PFSK-1 (cell line): ENCODE measurements around the gene CCDC184.

Experiments
- FOXP2 ChIP-seq: optimal IDR thresholded peaks from 2 replicates; pipeline ENCODE3; 2011; ENCODE audit warnings: borderline replicate concordance, control low read depth, inconsistent platforms; ENCODE audit not compliant: insufficient read depth; ENCODE audit errors: extremely low read length, extremely low read depth
- POLR2AphosphoS5 ChIP-seq: IDR thresholded peaks from 2 replicates; pipeline ENCODE4 v1.6.1; 2012; ENCODE audit warnings: low read depth, mild to moderate bottlenecking, control low read depth, low read length, moderate library complexity
- SIN3A ChIP-seq: IDR thresholded peaks from 2 replicates; pipeline ENCODE4 v1.6.1; 2012; ENCODE audit warnings: mild to moderate bottlenecking, low read length, moderate library complexity, borderline replicate concordance; ENCODE audit not compliant: insufficient read depth
- TAF1 ChIP-seq: IDR thresholded peaks from 2 replicates; pipeline ENCODE4 v1.6.1; 2012; ENCODE audit warnings: low read length, control low read depth, borderline replicate concordance; ENCODE audit not compliant: insufficient read depth
- TF ChIP-seq, protein P1 (sequence below), 2 experiments: IDR thresholded peaks; 2 replicates each; pipeline versions ENCODE4 v1.6.1 to v1.8.0; 2011 to 2012; ENCODE audit warnings: low read depth in 2 of 2, low read length in 2 of 2, control low read depth in 1 of 2, inconsistent platforms in 1 of 2, mild to moderate bottlenecking in 1 of 2, moderate library complexity in 1 of 2; ENCODE audit not compliant: insufficient read depth in 1 of 2

The CCDC184 gene

GRCh38 chr12:48199774-48200221 is 16.4 kb downstream of the CCDC184 start:
- TF ChIP-seq TAF1 (no peak), FOXP2 (no peak), POLR2AphosphoS5 (no peak), SIN3A (no peak)
- TF ChIP-seq, protein P1, sequence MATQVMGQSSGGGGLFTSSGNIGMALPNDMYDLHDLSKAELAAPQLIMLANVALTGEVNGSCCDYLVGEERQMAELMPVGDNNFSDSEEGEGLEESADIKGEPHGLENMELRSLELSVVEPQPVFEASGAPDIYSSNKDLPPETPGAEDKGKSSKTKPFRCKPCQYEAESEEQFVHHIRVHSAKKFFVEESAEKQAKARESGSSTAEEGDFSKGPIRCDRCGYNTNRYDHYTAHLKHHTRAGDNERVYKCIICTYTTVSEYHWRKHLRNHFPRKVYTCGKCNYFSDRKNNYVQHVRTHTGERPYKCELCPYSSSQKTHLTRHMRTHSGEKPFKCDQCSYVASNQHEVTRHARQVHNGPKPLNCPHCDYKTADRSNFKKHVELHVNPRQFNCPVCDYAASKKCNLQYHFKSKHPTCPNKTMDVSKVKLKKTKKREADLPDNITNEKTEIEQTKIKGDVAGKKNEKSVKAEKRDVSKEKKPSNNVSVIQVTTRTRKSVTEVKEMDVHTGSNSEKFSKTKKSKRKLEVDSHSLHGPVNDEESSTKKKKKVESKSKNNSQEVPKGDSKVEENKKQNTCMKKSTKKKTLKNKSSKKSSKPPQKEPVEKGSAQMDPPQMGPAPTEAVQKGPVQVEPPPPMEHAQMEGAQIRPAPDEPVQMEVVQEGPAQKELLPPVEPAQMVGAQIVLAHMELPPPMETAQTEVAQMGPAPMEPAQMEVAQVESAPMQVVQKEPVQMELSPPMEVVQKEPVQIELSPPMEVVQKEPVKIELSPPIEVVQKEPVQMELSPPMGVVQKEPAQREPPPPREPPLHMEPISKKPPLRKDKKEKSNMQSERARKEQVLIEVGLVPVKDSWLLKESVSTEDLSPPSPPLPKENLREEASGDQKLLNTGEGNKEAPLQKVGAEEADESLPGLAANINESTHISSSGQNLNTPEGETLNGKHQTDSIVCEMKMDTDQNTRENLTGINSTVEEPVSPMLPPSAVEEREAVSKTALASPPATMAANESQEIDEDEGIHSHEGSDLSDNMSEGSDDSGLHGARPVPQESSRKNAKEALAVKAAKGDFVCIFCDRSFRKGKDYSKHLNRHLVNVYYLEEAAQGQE (IDR thresholded peaks at IDR 0.05; ENCODE audit: insufficient read depth in 1 of 2, low read depth in 2 of 2, low read length in 2 of 2) = no peak

DNA sequence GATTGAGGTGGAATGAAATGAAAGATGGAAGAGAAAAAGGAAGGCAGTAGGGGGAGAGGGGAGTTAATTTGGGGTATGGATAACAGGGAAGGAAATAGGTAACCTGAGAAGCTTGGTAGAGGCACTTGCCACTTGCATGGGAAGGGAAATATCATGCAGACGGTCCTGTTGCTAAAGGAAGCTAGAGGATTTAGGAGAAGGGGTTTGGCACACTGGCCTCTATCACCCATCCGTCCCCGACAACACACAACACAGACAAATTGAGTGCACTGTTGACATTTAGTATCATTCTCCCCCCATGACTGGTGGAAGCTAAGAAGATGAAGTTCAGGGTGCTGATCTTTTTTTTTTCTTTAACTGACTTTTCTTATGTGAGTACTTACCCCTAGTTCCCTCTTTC is 17.6 kb downstream of the CCDC184 start:
- no peak for TF ChIP-seq SIN3A
- TF ChIP-seq TAF1 = no peak
- no peak for TF ChIP-seq POLR2AphosphoS5
- TF ChIP-seq, protein P1 (IDR thresholded peaks at IDR 0.05; ENCODE audit: insufficient read depth in 1 of 2, low read depth in 2 of 2, low read length in 2 of 2) = no peak
- TF ChIP-seq FOXP2 = no peak

- no peak for TF ChIP-seq FOXP2
- TF ChIP-seq TAF1 = no peak
- TF ChIP-seq POLR2AphosphoS5 = no peak
- TF ChIP-seq SIN3A = no peak
- TF ChIP-seq, protein P1 (IDR thresholded peaks at IDR 0.05; ENCODE audit: insufficient read depth in 1 of 2, low read depth in 2 of 2, low read length in 2 of 2) = no peak
Observed at GRCh38 chr12:48201516-48201915, 18.1 kb downstream of the CCDC184 start.

- TF ChIP-seq POLR2AphosphoS5 = no peak
- TF ChIP-seq, protein P1 (IDR thresholded peaks at IDR 0.05; ENCODE audit: insufficient read depth in 1 of 2, low read depth in 2 of 2, low read length in 2 of 2) = no peak
- no peak for TF ChIP-seq SIN3A
- TF ChIP-seq FOXP2 = no peak
- no peak for TF ChIP-seq TAF1
Observed at GRCh38 chr12:48202766-48203165, 19.3 kb downstream of the CCDC184 start.

DNA sequence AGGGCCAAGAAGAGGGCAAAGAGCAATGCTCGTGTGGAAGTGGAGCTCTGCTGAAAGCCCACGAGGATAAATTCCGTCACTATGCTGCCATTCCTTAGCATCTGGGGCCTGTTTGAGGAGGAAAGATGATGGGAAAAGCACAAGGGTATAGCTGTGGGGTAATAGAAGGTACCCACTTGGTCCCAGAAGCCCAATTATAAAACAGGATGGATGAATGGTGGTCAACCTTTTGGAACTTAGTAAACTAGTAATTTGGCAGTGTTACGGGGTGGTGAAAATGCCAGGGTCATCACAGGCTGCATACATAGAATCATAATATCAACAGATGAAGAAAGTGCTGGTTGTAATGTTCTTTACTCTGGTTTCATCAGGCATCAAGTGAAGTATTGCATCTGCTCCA is 19.7 kb downstream of the CCDC184 start, which contains the start of gene OR10AD1:
OR10AD1 (minus strand) TSS at position 101 of the 400 bp plus-strand sequence; CDS start at position 101, 0 bp downstream.
- TF ChIP-seq, protein P1 (IDR thresholded peaks at IDR 0.05; ENCODE audit: insufficient read depth in 1 of 2, low read depth in 2 of 2, low read length in 2 of 2) = no peak
- TF ChIP-seq SIN3A (no peak), POLR2AphosphoS5 (no peak), TAF1 (no peak), FOXP2 (no peak)
